IMR-90 (cell line): ENCODE data around the gene ZSWIM3. TPM values are rescaled to one million over a fixed set of nuclear protein-coding genes. Genes with fewer than 3 reads are reported as not detected.

Source experiments
- ATAC-seq: fragments of 200-7000 bp; cut with Tn5 transposase; 2 replicates; pipeline ENCODE4 v1.9.1; 2020; ENCODE audit warnings: low read depth, mild to moderate bottlenecking, moderate library complexity
- BruUV-seq: library from RNA; stranded (reverse); fragments of 400-500 nt; replicated peaks from 2 replicates; lab custom pipeline; 2021; lab: Mats Ljungman, UMichigan
- CTCF ChIA-PET: fragments of 300-600 bp; formaldehyde crosslinking; extraction: SDS; loops from one replicate; lab custom pipeline; 2021; ENCODE audit warnings: antibody characterized with exemption; lab: Yijun Ruan, JAX
- POLR2A ChIA-PET: fragments of 300-600 bp; sonication (Branson Sonifier 250); formaldehyde crosslinking; loops from one replicate; lab custom pipeline; 2022; ENCODE audit warnings: antibody characterized with exemption; ENCODE audit not compliant: unreplicated experiment; lab: Charles Lee
- DNase-seq: peaks from one replicate; pipeline ENCODE4 v3.0.0; 2013
- H2AFZ ChIP-seq: replicated peaks from 2 replicates; pipeline ENCODE3; 2013; ENCODE audit warnings: low read length, mild to moderate bottlenecking; ENCODE audit not compliant: poor library complexity
- H2AK5ac ChIP-seq: 2 replicates; pipeline ENCODE4 v1.6.1; 2013; ENCODE audit warnings: low read depth, low read length, inconsistent platforms
- H2AK9ac ChIP-seq: replicated peaks from 2 replicates; pipeline ENCODE3; 2013; ENCODE audit warnings: mild to moderate bottlenecking, low read depth, low read length, moderate library complexity; ENCODE audit not compliant: poor library complexity
- H2BK120ac ChIP-seq: 2 replicates; pipeline ENCODE4 v1.6.1; 2013; ENCODE audit warnings: low read depth, low read length, inconsistent platforms
- H2BK15ac ChIP-seq: 3 replicates; pipeline ENCODE4 v1.6.1; 2013; ENCODE audit warnings: low read depth, low read length, inconsistent platforms
- H2BK20ac ChIP-seq: 2 replicates; pipeline ENCODE4 v1.6.1; 2013; ENCODE audit warnings: low read depth, mild to moderate bottlenecking, inconsistent platforms, low read length, moderate library complexity
- H2BK5ac ChIP-seq: 2 replicates; pipeline ENCODE4 v1.6.1; 2013; ENCODE audit warnings: mild to moderate bottlenecking, low read depth, low read length, inconsistent platforms; ENCODE audit not compliant: poor library complexity, severe bottlenecking
- H3K14ac ChIP-seq: replicated peaks from 2 replicates; pipeline ENCODE4 v1.6.1; 2013; ENCODE audit warnings: low read depth, low read length, inconsistent platforms
- H3K18ac ChIP-seq: 2 replicates; pipeline ENCODE4 v1.6.1; 2013; ENCODE audit warnings: low read depth, low read length, control low read depth
- H3K23ac ChIP-seq: 2 replicates; pipeline ENCODE4 v1.6.1; 2013; ENCODE audit warnings: low read depth, low read length, inconsistent platforms
- H3K27ac ChIP-seq: 2 replicates; pipeline ENCODE4 v1.5.1; 2013; ENCODE audit warnings: mild to moderate bottlenecking, control low read depth, low read length; ENCODE audit not compliant: insufficient read depth
- H3K27me3 ChIP-seq: 2 replicates; pipeline ENCODE4 v1.6.1; 2013; ENCODE audit warnings: low read length; ENCODE audit not compliant: control insufficient read depth, insufficient read depth
- H3K36me3 ChIP-seq: 2 replicates; pipeline ENCODE4 v1.6.1; 2013; ENCODE audit warnings: low read length, mixed read lengths; ENCODE audit not compliant: control insufficient read depth, insufficient read depth
- H3K4ac ChIP-seq: 2 replicates; pipeline ENCODE4 v1.6.1; 2013; ENCODE audit warnings: low read depth, low read length, inconsistent platforms
- H3K4me1 ChIP-seq: 2 replicates; pipeline ENCODE4 v1.6.1; 2013; ENCODE audit warnings: low read length, mixed read lengths; ENCODE audit not compliant: control insufficient read depth, insufficient read depth
- H3K4me2 ChIP-seq: 2 replicates; pipeline ENCODE4 v1.6.1; 2013; ENCODE audit warnings: low read depth, mild to moderate bottlenecking, control low read depth, low read length, moderate library complexity
- H3K4me3 ChIP-seq: 2 replicates; pipeline ENCODE4 v1.5.1; 2013; ENCODE audit warnings: low read depth, mild to moderate bottlenecking, control low read depth, low read length, moderate library complexity; ENCODE audit not compliant: insufficient read depth
- H3K56ac ChIP-seq: 2 replicates; pipeline ENCODE4 v1.6.1; 2013; ENCODE audit warnings: low read length, inconsistent platforms; ENCODE audit not compliant: insufficient read depth; ENCODE audit errors: extremely low read depth
- H3K79me1 ChIP-seq, 2 experiments: 2 replicates each; pipeline ENCODE4 v1.6.1; 2013; ENCODE audit warnings: low read length in 2 of 2, inconsistent platforms in 1 of 2, low read depth in 1 of 2
- H3K9ac ChIP-seq: 2 replicates; pipeline ENCODE4 v1.6.1; 2013; ENCODE audit warnings: low read depth, low read length, control low read depth
- H3K9me1 ChIP-seq: 2 replicates; pipeline ENCODE4 v1.6.1; 2013; ENCODE audit warnings: low read length, inconsistent platforms; ENCODE audit not compliant: insufficient read depth
- H3K9me3 ChIP-seq: 2 replicates; pipeline ENCODE4 v1.6.1; 2013; ENCODE audit warnings: low read length; ENCODE audit not compliant: control insufficient read depth, insufficient read depth
- H4K20me1 ChIP-seq: 2 replicates; pipeline ENCODE4 v1.6.1; 2013; ENCODE audit warnings: low read length, inconsistent platforms; ENCODE audit not compliant: insufficient read depth
- H4K5ac ChIP-seq: 2 replicates; pipeline ENCODE4 v1.6.1; 2013; ENCODE audit warnings: mild to moderate bottlenecking, low read depth, low read length, control low read depth
- H4K8ac ChIP-seq, 2 experiments: 2 replicates each; pipeline ENCODE4 v1.6.1; 2013; ENCODE audit warnings: low read depth in 2 of 2, low read length in 2 of 2, control low read depth in 1 of 2, inconsistent platforms in 1 of 2
- H4K91ac ChIP-seq: 2 replicates; pipeline ENCODE4 v1.6.1; 2013; ENCODE audit warnings: low read depth, low read length, inconsistent platforms; ENCODE audit not compliant: insufficient read depth
- CHD1 ChIP-seq: IDR thresholded peaks from 2 replicates; pipeline ENCODE4 v1.6.1; 2012; ENCODE audit warnings: low read depth, low read length, improper control_type of control experiment
- NFE2L2 ChIP-seq: fragments of 150-350 bp; IDR thresholded peaks from 2 replicates; pipeline ENCODE4 v1.6.1; 2016; ENCODE audit warnings: low read depth, mild to moderate bottlenecking, low read length
- SMC3 ChIP-seq: fragments of 150-350 bp; IDR thresholded peaks from 2 replicates; pipeline ENCODE4 v1.6.1; 2016; ENCODE audit warnings: low read depth, mild to moderate bottlenecking, antibody characterized with exemption, low read length, moderate library complexity
- WGBS, 2 experiments: methylation state at CpG; one replicate each; pipeline versions ENCODE4 v1.1.5 to v1.1.7; 2013; ENCODE audit warnings: missing lambda C conversion rate in 2 of 2; ENCODE audit not compliant: insufficient read length in 1 of 2; ENCODE audit errors: extremely low coverage in 2 of 2; 5-methylcytosine and 5-hydroxymethylcytosine counted together
- dilution Hi-C: fragments of 300-500 bp; cut with HindIII; formaldehyde crosslinking; loops from one replicate; pipeline ENCODE4 v1.14.3; 2018; ENCODE audit warnings: low sequenced_read_pairs; ENCODE audit not compliant: unreplicated experiment
- in situ Hi-C: fragments of 300-500 bp; cut with MboI; formaldehyde crosslinking; loops from 3 replicates; pipeline ENCODE4 v1.14.3; 2019; ENCODE audit warnings: low sequenced_read_pairs, inconsistent platforms, mixed read lengths
- intact Hi-C: fragments of 100-400 bp; cut with micrococcal nuclease; formaldehyde crosslinking; loops from 2 replicates; pipeline ENCODE4 v1.10.0; 2022
- polyA plus RNA-seq, 3 experiments: library from polyadenylated mRNA; depleted of rRNA; stranded (reverse); fragments of >200 nt; gene quantifications; 2 replicates each; pipeline ENCODE4 v1.2.3, GENCODE V29; 2012; ENCODE audit warnings: low replicate concordance in 1 of 3
- total RNA-seq: library from RNA; depleted of rRNA; stranded (reverse); fragments of >200 nt; gene quantifications from 2 replicates; pipeline ENCODE4 v1.2.3, GENCODE V29; 2012
- TF ChIP-seq, protein P1 (sequence below): conservative IDR thresholded peaks from 2 replicates; pipeline ENCODE4 v1.5.1; 2012; ENCODE audit warnings: mild to moderate bottlenecking, low read depth, low read length, improper control_type of control experiment
- TF ChIP-seq, protein P2 (sequence below): fragments of 150-350 bp; IDR thresholded peaks from 2 replicates; pipeline ENCODE4 v1.6.1; 2017; ENCODE audit warnings: mild to moderate bottlenecking, antibody characterized with exemption, low read length, low read depth

The ZSWIM3 gene
- total and polyA plus RNA-seq, 2 of the 4 experiments (the other 2 are of a cell fraction), result 3.3 to 8.6 TPM

DNA sequence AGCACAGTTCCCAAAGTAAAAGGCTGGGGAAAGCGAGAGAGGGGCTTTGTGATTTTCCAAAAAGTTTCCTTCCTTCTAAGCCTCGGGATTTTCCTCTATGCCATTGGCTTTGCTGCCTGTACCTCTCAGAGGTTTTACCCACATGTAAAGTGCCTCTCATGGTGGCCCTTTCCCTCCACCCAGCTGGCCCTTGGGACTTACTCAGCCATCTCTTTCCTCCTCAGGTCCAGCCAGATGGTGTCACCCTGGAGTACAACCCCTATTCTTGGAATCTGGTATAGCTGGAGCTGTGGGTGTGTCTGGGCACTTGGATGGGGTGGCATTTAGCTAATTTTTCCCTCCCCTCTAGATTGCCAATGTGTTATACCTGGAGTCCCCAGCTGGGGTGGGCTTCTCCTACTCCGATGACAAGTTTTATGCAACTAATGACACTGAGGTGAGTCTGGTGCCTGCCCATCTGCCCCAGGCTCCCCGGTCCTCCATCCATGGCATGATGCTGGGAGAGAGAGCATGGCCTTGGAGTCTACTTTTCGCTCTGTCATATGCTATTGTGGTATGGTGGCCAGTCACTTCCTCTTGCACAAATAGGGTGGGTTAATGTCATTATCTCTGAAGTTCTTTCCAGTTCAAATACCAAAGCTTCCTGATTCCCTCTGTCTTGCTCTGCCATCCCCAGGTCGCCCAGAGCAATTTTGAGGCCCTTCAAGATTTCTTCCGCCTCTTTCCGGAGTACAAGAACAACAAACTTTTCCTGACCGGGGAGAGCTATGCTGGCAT lies 34.8 kb downstream of the ZSWIM3 start:
- CTCF ChIA-PET, result interaction anchor here (0.7 to 1.6 kb wide), 4 partner anchors 13 to 121 kb away, joined by 3 to 6 read pairs (median 4); no protein-coding TSS in a partner anchor
- dilution Hi-C loops (no loop called here), intact Hi-C loops (loop anchor here (5.0 kb wide), 1 partner anchor 80 kb away; the partner anchor contains the start of gene ZNF335), in situ Hi-C loops (no loop called here)
- H3K56ac ChIP-seq, result no peak overlapping the region
- H3K36me3 ChIP-seq, result peaks cover 36% of the 10 kb centered on the region
- H2AK5ac ChIP-seq, result no peak overlapping the region; the same call in 1 of the 2 replicates
- 0 out of 2 replicates have a peak overlapping the region, but pooled peaks have one; percentile 1 for H4K91ac ChIP-seq
- peak overlapping the region; percentile 58; the same call in 1 of the 2 replicates for H3K14ac ChIP-seq
- H3K18ac ChIP-seq, result no peak overlapping the region
- 0 out of 2 replicates have a peak, but pooled peaks cover 8% of the 10 kb centered on the region for H4K20me1 ChIP-seq
- peaks cover 14 to 60% of the 10 kb centered on the region in 2 experiments for H3K79me1 ChIP-seq
- no peak overlapping the region for H4K5ac ChIP-seq
- no TSS peak for BruUV-seq
- peak overlapping the region; percentile 88 for H2AK9ac ChIP-seq
- H3K27ac ChIP-seq, result peak overlapping the region; percentile 63
- H2BK15ac ChIP-seq, result no peak overlapping the region
- H3K9me3 ChIP-seq, result no peaks in the 10 kb centered on the region
- H3K9ac ChIP-seq, result peak overlapping the region; percentile 62
- H4K8ac ChIP-seq, result peak overlapping the region in 1 of 2 experiments; percentile 38; a peak in 2 of 4 replicates
- no peak overlapping the region for H2BK5ac ChIP-seq
- H2BK20ac ChIP-seq, result no peak overlapping the region
- peak overlapping the region; percentile 99 for H2AFZ ChIP-seq
- POLR2A ChIA-PET, result interaction anchor here (0.9 kb wide), 1 partner anchor 11 kb away, joined by 3 read pairs; the partner anchor contains the start of gene ZSWIM1
- H2BK120ac ChIP-seq, result no peak overlapping the region
- DNase-seq, result peak; percentile 41
- no peak overlapping the region for H3K23ac ChIP-seq
- H3K9me1 ChIP-seq, result 0 out of 2 replicates have a peak, but pooled peaks cover 2% of the 10 kb centered on the region
- peak overlapping the region; percentile 74 for H3K4me3 ChIP-seq
- peak overlapping the region; percentile 83 for H3K4me2 ChIP-seq
- H3K27me3 ChIP-seq, result no peaks in the 10 kb centered on the region
- TF ChIP-seq CHD1 (no peak), NFE2L2 (no peak), SMC3 (peak; percentile 41)
- TF ChIP-seq, protein P1, sequence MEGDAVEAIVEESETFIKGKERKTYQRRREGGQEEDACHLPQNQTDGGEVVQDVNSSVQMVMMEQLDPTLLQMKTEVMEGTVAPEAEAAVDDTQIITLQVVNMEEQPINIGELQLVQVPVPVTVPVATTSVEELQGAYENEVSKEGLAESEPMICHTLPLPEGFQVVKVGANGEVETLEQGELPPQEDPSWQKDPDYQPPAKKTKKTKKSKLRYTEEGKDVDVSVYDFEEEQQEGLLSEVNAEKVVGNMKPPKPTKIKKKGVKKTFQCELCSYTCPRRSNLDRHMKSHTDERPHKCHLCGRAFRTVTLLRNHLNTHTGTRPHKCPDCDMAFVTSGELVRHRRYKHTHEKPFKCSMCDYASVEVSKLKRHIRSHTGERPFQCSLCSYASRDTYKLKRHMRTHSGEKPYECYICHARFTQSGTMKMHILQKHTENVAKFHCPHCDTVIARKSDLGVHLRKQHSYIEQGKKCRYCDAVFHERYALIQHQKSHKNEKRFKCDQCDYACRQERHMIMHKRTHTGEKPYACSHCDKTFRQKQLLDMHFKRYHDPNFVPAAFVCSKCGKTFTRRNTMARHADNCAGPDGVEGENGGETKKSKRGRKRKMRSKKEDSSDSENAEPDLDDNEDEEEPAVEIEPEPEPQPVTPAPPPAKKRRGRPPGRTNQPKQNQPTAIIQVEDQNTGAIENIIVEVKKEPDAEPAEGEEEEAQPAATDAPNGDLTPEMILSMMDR, result peak; percentile 29; the same call in 1 of the 2 replicates
- TF ChIP-seq, protein P2, sequence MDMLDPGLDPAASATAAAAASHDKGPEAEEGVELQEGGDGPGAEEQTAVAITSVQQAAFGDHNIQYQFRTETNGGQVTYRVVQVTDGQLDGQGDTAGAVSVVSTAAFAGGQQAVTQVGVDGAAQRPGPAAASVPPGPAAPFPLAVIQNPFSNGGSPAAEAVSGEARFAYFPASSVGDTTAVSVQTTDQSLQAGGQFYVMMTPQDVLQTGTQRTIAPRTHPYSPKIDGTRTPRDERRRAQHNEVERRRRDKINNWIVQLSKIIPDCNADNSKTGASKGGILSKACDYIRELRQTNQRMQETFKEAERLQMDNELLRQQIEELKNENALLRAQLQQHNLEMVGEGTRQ, result 0 out of 2 replicates have a peak, but pooled peaks have one; percentile 1
- H3K4me1 ChIP-seq, result peaks cover 3% of the 10 kb centered on the region; the same call in 1 of the 2 replicates
- H3K4ac ChIP-seq, result peak overlapping the region; percentile 65; the same call in 1 of the 2 replicates
- 80% methylated on average over 2 of the region's 9 CpGs; no CpG with 5 or more reads in 1 of the 2 experiments for WGBS, 2 experiments
- ATAC-seq, result peak; percentile 24; the same call in 1 of the 2 replicates
